Measurements from ENCODE around the gene ADAD1. TPM values are rescaled to one million over a fixed set of nuclear protein-coding genes. Genes with fewer than 3 reads are reported as not detected.

Gene ADAD1
- polyA plus RNA-seq, 1 donor (not counting 4 experiments of a cell fraction or from before 2014, with no cell fraction given): not detected

DNA sequence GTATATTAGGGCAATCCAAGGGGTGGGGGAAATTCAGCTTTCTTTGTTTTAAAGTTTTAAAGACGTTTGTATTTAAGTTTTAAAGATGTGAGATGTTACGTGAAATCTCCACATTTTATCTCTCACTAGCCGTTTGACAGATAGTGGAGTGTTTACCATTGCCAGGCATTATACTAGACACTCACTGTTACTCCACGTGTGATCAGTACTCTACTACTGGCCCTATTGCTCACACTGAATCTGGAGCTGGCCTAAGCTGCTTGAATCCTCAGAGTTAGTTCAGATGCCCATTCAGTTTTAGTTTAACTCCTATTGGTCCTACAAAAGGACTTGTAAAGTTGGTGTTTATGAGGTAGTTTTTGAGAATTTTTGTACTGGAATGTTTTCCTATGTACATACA lies 4.5 kb downstream of the ADAD1 start:
- TF ChIP-seq, protein P1, sequence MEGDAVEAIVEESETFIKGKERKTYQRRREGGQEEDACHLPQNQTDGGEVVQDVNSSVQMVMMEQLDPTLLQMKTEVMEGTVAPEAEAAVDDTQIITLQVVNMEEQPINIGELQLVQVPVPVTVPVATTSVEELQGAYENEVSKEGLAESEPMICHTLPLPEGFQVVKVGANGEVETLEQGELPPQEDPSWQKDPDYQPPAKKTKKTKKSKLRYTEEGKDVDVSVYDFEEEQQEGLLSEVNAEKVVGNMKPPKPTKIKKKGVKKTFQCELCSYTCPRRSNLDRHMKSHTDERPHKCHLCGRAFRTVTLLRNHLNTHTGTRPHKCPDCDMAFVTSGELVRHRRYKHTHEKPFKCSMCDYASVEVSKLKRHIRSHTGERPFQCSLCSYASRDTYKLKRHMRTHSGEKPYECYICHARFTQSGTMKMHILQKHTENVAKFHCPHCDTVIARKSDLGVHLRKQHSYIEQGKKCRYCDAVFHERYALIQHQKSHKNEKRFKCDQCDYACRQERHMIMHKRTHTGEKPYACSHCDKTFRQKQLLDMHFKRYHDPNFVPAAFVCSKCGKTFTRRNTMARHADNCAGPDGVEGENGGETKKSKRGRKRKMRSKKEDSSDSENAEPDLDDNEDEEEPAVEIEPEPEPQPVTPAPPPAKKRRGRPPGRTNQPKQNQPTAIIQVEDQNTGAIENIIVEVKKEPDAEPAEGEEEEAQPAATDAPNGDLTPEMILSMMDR (optimal IDR thresholded peaks at IDR 0.05 in 1 of 3, IDR thresholded peaks at IDR 0.05 in 1 of 3, conservative IDR thresholded peaks at IDR 0.05 in 1 of 3; ENCODE audit: extremely low read depth in 1 of 3, insufficient read depth in 2 of 3, low read length in 3 of 3): no peak
- TF ChIP-seq EZH2 (IDR thresholded peaks at IDR 0.05; ENCODE audit: low read length): no peak
- H3K4me1 ChIP-seq (ENCODE audit: control insufficient read depth, extremely low read depth, insufficient read depth, low read length): no peaks in the 10 kb centered on the region
- no peak overlapping the region for H3K27ac ChIP-seq (ENCODE audit: control insufficient read depth, insufficient read depth, low read length)
- no peaks in the 10 kb centered on the region for H4K20me1 ChIP-seq (ENCODE audit: control insufficient read depth, extremely low read depth, insufficient read depth, low read length)
- H3K27me3 ChIP-seq (ENCODE audit: control insufficient read depth, extremely low read depth, insufficient read depth, low read length): no peaks in the 10 kb centered on the region
- no peaks in the 10 kb centered on the region for H3K9me1 ChIP-seq (ENCODE audit: control insufficient read depth, extremely low read depth, insufficient read depth, low read length)
- no peak overlapping the region for H3K4me2 ChIP-seq (ENCODE audit: control insufficient read depth, extremely low read depth, insufficient read depth, low read depth, low read length)
- H3K79me2 ChIP-seq (ENCODE audit: control insufficient read depth, insufficient read depth, low read length): no peaks in the 10 kb centered on the region
- H2AFZ ChIP-seq (ENCODE audit: control insufficient read depth, low read length): no peak overlapping the region
- no peak overlapping the region for H3K9ac ChIP-seq (ENCODE audit: control insufficient read depth, extremely low read depth, insufficient read depth, low read length)
- H3K36me3 ChIP-seq (ENCODE audit: control insufficient read depth in 2 of 2, extremely low read depth in 1 of 2, insufficient read depth in 2 of 2, low read length in 2 of 2): no peaks in the 10 kb centered on the region
- FAIRE-seq (no peak), DNase-seq (ENCODE audit: low read depth, low spot score) (no peak)
- no peak overlapping the region for H3K4me3 ChIP-seq (ENCODE audit: control insufficient read depth in 2 of 3, extremely low read depth in 1 of 3, insufficient read depth in 2 of 3, low read depth in 1 of 3, low read length in 3 of 3)
- dilution Hi-C loops (cut with MboI; ENCODE audit: extremely low pct_ligation_motif_present, low sequenced_read_pairs): no loop called here
- H3K9me3 ChIP-seq (ENCODE audit: control insufficient read depth, low read depth, low read length): no peaks in the 10 kb centered on the region

DNA sequence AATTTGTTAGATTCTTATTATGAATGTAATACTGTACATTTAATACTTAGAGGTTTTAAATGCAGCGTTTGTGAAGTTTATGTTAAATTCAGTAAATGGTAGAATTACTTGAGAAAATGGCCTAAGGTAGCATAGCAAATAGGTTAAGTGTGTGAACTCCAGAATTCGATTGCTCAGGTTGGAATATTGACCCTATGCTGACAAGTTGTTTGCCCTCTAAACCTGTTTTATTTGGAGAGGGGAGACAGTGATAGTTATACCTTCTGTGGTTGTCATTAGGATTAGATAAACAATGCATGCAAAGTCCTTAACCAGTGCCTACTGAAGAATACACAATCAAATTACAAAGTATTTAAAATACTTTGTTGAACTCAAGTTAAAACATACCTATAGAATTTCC lies 5.4 kb downstream of the ADAD1 start:
- H3K4me2 ChIP-seq (ENCODE audit: control insufficient read depth, extremely low read depth, insufficient read depth, low read depth, low read length): no peak overlapping the region
- no peak for TF ChIP-seq EZH2 (IDR thresholded peaks at IDR 0.05; ENCODE audit: low read length)
- TF ChIP-seq, protein P1 (optimal IDR thresholded peaks at IDR 0.05 in 1 of 3, IDR thresholded peaks at IDR 0.05 in 1 of 3, conservative IDR thresholded peaks at IDR 0.05 in 1 of 3; ENCODE audit: extremely low read depth in 1 of 3, insufficient read depth in 2 of 3, low read length in 3 of 3): no peak
- no peaks in the 10 kb centered on the region for H4K20me1 ChIP-seq (ENCODE audit: control insufficient read depth, extremely low read depth, insufficient read depth, low read length)
- FAIRE-seq (no peak), DNase-seq (ENCODE audit: low read depth, low spot score) (no peak)
- H3K27me3 ChIP-seq (ENCODE audit: control insufficient read depth, extremely low read depth, insufficient read depth, low read length): no peaks in the 10 kb centered on the region
- no peaks in the 10 kb centered on the region for H3K36me3 ChIP-seq (ENCODE audit: control insufficient read depth in 2 of 2, extremely low read depth in 1 of 2, insufficient read depth in 2 of 2, low read length in 2 of 2)
- no peaks in the 10 kb centered on the region for H3K4me1 ChIP-seq (ENCODE audit: control insufficient read depth, extremely low read depth, insufficient read depth, low read length)
- dilution Hi-C loops (cut with MboI; ENCODE audit: extremely low pct_ligation_motif_present, low sequenced_read_pairs): no loop called here
- no peak overlapping the region for H3K9ac ChIP-seq (ENCODE audit: control insufficient read depth, extremely low read depth, insufficient read depth, low read length)
- H3K79me2 ChIP-seq (ENCODE audit: control insufficient read depth, insufficient read depth, low read length): no peaks in the 10 kb centered on the region
- H3K9me1 ChIP-seq (ENCODE audit: control insufficient read depth, extremely low read depth, insufficient read depth, low read length): no peaks in the 10 kb centered on the region
- no peak overlapping the region for H2AFZ ChIP-seq (ENCODE audit: control insufficient read depth, low read length)
- no peak overlapping the region for H3K4me3 ChIP-seq (ENCODE audit: control insufficient read depth in 2 of 3, extremely low read depth in 1 of 3, insufficient read depth in 2 of 3, low read depth in 1 of 3, low read length in 3 of 3)
- no peaks in the 10 kb centered on the region for H3K9me3 ChIP-seq (ENCODE audit: control insufficient read depth, low read depth, low read length)
- H3K27ac ChIP-seq (ENCODE audit: control insufficient read depth, insufficient read depth, low read length): no peak overlapping the region
